ENCODE results near the gene ASPA. TPM values are rescaled to one million over a fixed set of nuclear protein-coding genes. Genes with fewer than 3 reads are reported as not detected.

Gene ASPA
- total RNA-seq, 1 donor from 2014 or later = not detected

DNA sequence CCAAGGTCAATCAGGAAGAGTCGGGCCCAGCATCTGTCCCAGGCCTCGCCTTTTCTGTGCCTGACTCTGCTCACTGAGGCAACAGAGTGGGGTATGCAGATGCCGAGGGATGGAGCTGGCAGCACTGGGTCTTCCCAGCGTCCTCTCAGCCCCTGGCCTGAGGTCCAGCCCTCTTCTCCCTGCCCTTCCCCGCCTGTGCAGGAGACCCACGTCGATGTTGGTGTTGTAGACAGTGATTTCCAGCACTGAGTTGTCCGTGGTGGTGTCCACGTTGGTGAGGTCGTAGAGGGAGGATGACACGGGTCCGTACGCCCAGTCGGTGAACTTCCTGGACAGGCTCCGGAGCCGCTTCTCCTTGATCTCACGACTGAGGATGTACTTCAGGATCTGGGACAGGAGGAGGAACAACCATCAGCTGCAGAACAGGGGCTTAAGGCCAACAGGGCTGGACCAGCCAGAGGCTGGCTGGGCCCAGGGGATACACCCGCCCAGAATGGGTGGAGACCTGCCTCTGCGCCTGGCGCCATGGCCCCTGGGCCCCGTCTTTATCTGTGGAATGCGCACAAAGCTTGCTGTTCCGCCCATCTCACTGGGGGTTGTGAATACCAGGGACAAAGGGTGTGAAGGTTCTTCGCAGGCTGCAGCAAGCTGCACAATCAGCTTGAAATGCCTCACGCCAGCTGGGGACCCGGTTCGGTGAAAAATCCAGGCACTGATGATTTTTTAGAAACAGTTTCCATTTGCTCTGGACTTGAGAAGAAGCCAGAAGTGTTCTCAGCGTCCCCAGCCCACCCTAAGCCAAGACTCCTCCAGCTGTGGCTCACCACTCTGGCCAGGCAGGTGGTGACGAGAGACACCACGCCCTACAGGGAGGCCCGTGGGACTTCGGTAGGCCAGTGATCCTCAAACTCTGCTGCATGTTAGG is 54.3 kb downstream of the ASPA start:
- no peaks in the 10 kb centered on the region for H3K36me3 Mint-ChIP-seq (ENCODE audit: low read depth)
- no peak overlapping the region for H3K4me3 Mint-ChIP-seq (ENCODE audit: low read depth)
- no peak overlapping the region for H3K27ac Mint-ChIP-seq
- no peaks in the 10 kb centered on the region for H3K27me3 Mint-ChIP-seq (ENCODE audit: low read depth)
- intact Hi-C loops (cut with micrococcal nuclease) = no loop called here
- H3K4me1 Mint-ChIP-seq (ENCODE audit: low read depth) = peaks cover 5% of the 10 kb centered on the region
- DNase-seq (ENCODE audit: low spot score) = no peak
- H3K9me3 Mint-ChIP-seq = no peaks in the 10 kb centered on the region

DNA sequence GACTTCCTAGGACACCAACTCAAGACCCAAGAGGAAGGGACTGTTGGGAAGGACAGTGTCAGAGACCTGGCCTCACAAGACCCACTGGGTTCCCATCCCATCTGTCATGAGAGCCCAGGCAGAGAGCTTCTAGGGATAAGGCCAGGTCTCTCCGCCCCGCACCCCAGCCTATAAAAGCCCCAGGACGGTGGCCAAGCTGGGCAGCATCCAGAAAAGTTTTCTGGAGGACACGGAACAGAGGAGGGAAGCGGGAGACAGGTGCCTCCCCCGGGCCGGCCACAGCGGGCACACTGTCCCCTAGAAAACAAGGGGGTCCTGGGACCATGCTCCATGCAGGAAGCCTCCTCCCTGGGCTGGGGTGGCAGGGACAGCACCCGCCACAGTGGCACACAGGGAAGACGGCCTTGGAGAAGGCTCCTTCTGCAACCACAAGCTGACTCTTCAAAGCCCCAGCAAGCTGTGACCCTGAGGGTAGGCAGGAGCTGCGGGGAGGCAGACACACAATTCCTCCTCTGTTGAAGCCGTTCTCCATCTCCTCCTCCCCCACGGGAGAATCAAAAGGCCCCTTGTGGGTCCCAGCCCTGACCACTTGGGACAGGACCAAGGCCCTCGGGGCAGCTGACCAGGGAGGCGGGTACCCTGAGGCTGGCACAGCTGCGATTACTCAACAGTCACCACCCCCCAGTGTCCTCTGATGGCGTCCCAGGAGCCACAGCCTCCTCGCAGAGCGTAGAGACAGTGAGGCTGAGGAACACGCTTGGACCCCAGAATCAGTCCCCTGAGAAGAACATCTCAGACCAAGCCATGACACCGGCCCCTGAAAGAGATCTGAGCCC is 55.7 kb downstream of the ASPA start:
- intact Hi-C loops (cut with micrococcal nuclease) = no loop called here

DNA sequence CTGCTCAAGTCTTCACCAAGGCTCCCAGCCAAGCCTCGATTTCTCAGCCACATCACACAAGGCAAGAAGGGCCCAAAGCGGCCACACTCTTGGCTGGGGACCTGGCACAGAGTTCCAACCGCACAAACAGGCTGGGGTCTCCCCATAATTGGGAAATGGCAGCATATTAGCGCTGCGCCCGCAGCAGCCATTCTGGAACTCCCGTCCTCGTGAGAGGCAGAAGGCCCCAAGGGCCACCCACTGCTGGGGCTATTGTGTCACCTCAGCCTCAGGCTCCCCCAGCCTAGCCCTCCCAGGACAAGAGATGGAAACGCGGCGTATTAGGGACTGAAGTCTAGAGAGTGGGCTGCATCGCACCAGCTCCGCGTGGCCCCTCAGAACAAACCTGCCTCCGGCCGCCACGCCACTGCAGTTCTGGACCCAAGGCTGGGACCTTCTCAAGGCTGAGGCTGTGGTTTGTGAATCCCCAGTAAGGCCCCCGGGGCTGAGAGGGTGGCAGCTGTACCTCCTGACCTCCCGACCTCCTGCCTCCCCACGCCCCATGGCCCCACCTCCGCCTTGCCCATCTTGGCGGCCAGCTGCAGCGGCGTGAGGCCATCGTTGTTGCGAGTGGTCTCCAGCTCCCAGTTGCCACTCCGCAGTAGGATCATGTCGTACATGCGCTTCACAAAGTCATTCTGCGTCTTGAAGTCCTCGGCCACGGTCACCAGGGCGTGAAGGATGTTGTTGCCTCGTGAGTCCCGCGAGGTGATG is 56.5 kb downstream of the ASPA start:
- Mint-ChIP-seq H3K9me3 (no peaks in the 10 kb centered on the region), H3K36me3 (ENCODE audit: low read depth) (no peaks in the 10 kb centered on the region), H3K4me3 (ENCODE audit: low read depth) (no peak overlapping the region), H3K4me1 (ENCODE audit: low read depth) (peaks cover 5% of the 10 kb centered on the region), H3K27ac (no peak overlapping the region), H3K27me3 (ENCODE audit: low read depth) (peaks cover 4% of the 10 kb centered on the region)
- no peak for DNase-seq (ENCODE audit: low spot score)
- intact Hi-C loops (cut with micrococcal nuclease) = no loop called here

More for the DNA sequence above, 55.7 kb downstream of the ASPA start:
- Mint-ChIP-seq H3K27ac (no peak overlapping the region), H3K36me3 (ENCODE audit: low read depth) (no peaks in the 10 kb centered on the region), H3K4me1 (ENCODE audit: low read depth) (peaks cover 5% of the 10 kb centered on the region), H3K9me3 (no peaks in the 10 kb centered on the region), H3K27me3 (ENCODE audit: low read depth) (peaks cover 1% of the 10 kb centered on the region), H3K4me3 (ENCODE audit: low read depth) (no peak overlapping the region)
- DNase-seq (ENCODE audit: low spot score) = no peak

DNA sequence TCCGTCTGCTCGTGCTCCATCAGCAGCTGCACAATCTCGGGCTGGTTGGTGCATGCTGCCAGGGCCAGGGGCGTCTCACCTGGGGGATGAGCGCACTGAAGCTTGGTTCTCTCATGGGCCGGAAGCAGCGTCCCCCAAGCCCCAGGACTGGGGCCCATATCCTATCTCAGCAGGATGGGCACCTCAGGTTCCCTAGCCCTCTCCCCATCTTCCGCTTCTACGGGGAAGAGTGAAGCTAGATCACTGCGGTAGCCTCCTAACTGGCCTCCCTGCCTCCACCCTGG is 57.0 kb downstream of the ASPA start:
- Mint-ChIP-seq H3K4me1 (ENCODE audit: low read depth) (peaks cover 5% of the 10 kb centered on the region), H3K27me3 (ENCODE audit: low read depth) (peaks cover 4% of the 10 kb centered on the region), H3K4me3 (ENCODE audit: low read depth) (no peak overlapping the region), H3K36me3 (ENCODE audit: low read depth) (no peaks in the 10 kb centered on the region), H3K27ac (no peak overlapping the region), H3K9me3 (no peaks in the 10 kb centered on the region)
- DNase-seq (ENCODE audit: low spot score) = no peak
- intact Hi-C loops (cut with micrococcal nuclease) = no loop called here

DNA sequence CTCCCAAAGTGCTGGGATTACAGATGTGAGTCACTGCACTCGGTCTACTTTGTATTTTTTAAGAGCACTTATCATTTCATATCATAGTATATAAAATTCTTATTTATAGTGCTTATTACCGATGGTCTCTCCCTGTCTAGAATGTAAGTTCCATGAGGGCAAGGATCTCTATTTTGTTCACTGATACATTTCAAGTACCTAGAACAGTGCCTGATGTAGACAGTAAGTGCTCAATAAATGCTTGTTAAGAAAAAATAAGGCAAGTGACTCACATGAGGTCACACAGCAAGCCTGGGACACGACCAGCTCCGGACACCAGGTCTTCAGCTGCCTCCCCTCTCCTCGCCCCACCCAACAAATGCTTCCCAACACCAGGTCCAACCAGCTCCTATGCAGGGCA is 58.0 kb downstream of the ASPA start:
- no peaks in the 10 kb centered on the region for H3K9me3 Mint-ChIP-seq
- peaks cover 5% of the 10 kb centered on the region for H3K4me1 Mint-ChIP-seq (ENCODE audit: low read depth)
- H3K27ac Mint-ChIP-seq = no peak overlapping the region
- intact Hi-C loops (cut with micrococcal nuclease) = no loop called here
- no peak for DNase-seq (ENCODE audit: low spot score)
- no peaks in the 10 kb centered on the region for H3K36me3 Mint-ChIP-seq (ENCODE audit: low read depth)
- H3K4me3 Mint-ChIP-seq (ENCODE audit: low read depth) = no peak overlapping the region
- peaks cover 4% of the 10 kb centered on the region for H3K27me3 Mint-ChIP-seq (ENCODE audit: low read depth)

- Mint-ChIP-seq H3K27ac (no peak overlapping the region), H3K36me3 (ENCODE audit: low read depth) (no peaks in the 10 kb centered on the region), H3K4me3 (ENCODE audit: low read depth) (no peak overlapping the region), H3K27me3 (ENCODE audit: low read depth) (peaks cover 4% of the 10 kb centered on the region), H3K4me1 (ENCODE audit: low read depth) (peaks cover 5% of the 10 kb centered on the region), H3K9me3 (no peaks in the 10 kb centered on the region)
- no peak for DNase-seq (ENCODE audit: low spot score)
- intact Hi-C loops (cut with micrococcal nuclease) = loop anchor here (5.0 kb wide), 1 partner anchor 102 kb away; the partner anchor contains the start of genes CTNS and SHPK
These were observed 59.1 kb downstream of the ASPA start for GRCh38 chr17:3534881-3535252.

DNA sequence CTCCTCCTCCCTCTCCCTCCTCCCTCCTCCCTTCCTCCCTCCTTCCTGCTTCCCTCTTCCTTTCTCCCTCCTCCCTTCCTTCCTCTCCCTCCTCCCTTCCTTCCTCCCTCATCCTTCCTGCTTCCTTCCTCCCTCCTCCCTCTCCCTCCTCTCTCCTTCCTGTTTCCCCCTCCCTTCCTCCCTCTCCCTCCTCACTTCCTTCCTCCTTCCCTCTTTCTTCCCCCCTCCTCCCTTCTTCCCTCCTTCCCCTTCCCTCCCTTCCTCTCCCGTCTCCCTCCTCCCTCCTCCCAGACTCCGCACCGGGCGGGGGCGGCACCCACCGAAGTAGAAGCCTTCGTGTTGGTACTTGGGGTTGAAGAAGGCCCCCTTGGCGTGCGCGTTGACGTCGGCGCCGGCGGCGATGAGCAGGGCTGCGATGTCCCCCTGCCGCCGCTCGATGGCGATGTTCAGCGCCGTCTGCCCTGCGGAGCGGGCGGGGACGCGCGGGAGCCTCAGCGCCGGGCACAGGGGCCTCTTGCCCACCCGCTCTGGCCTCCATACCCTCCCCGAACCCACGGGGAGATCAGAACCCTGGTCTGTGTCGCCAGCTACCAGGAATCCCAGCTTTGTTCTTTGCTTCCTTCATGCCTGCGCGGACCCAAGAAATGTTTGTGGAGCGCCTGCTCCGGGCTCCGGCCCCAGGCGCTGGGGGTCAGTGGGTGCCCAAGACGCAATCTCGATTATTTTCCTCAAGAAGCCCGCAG is 59.6 kb downstream of the ASPA start:
- H3K36me3 Mint-ChIP-seq (ENCODE audit: low read depth) = no peaks in the 10 kb centered on the region
- H3K9me3 Mint-ChIP-seq = no peaks in the 10 kb centered on the region
- intact Hi-C loops (cut with micrococcal nuclease) = loop anchor here (5.0 kb wide), 1 partner anchor 102 kb away; the partner anchor contains the start of genes CTNS and SHPK
- H3K4me1 Mint-ChIP-seq (ENCODE audit: low read depth) = peaks cover 8% of the 10 kb centered on the region
- peak overlapping the region; percentile 26 for H3K4me3 Mint-ChIP-seq (ENCODE audit: low read depth)
- peak; percentile 40 for DNase-seq (ENCODE audit: low spot score)
- no peak overlapping the region for H3K27ac Mint-ChIP-seq
- peaks cover 4% of the 10 kb centered on the region for H3K27me3 Mint-ChIP-seq (ENCODE audit: low read depth)

DNA sequence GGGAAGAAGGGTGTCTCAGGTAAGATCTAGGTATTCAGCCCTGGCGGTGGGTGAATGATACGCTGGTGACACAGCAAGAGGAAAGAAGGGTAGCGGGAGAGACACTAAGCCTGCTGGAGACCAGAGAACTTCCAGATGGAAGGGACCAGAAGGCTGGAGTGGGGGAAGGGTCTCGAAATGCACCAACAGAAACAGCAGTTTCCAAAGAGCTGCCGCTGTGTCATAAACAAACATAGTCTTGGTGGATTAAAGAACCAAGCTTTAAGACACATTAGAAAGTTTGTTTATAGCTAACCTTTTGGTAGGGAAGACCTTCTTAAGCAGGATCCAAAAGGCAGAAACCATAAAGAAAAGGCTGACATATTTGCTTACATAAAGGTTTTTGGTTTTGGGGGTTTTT is 60.9 kb downstream of the ASPA start:
- Mint-ChIP-seq H3K27ac (no peak overlapping the region), H3K9me3 (no peaks in the 10 kb centered on the region), H3K4me3 (ENCODE audit: low read depth) (no peak overlapping the region), H3K4me1 (ENCODE audit: low read depth) (peaks cover 8% of the 10 kb centered on the region), H3K27me3 (ENCODE audit: low read depth) (peaks cover 4% of the 10 kb centered on the region), H3K36me3 (ENCODE audit: low read depth) (no peaks in the 10 kb centered on the region)
- intact Hi-C loops (cut with micrococcal nuclease) = loop anchor here (5.0 kb wide), 1 partner anchor 101 kb away; the partner anchor contains the start of genes CTNS and SHPK
- DNase-seq (ENCODE audit: low spot score) = no peak

DNA sequence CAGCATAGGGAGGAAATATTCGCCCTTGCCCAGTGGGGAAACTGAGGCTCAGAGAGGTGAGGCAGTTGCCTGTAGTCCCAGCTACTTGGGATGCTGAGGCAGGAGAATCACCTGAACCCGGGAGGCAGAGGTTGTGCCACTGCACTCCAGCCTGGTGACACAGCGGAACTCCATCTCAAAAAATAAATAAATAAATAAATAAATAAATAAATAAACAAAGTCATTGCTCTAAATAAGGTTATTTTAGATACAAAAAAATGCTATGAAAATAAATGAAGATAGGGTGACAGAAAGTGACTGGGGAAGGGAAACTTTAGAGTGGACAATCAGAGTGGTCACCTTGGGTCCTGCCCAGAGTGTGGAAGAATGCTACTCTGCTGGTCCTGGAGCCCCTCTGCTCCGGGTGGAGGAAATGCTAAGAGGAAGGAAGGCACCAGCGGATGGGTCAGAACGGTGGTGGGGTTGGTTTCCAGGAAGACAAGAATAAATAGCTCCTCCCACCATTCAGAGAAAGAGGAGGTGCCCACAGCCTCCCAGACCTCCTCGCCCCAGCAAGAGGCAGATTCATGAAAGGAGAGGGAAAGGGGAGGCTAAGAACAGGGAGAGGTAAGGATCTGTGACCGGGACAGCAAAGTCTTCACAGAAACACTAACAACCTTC is 64.2 kb downstream of the ASPA start:
- Mint-ChIP-seq H3K36me3 (ENCODE audit: low read depth) (no peaks in the 10 kb centered on the region), H3K9me3 (no peaks in the 10 kb centered on the region), H3K4me1 (ENCODE audit: low read depth) (peaks cover 3% of the 10 kb centered on the region), H3K4me3 (ENCODE audit: low read depth) (no peak overlapping the region), H3K27me3 (ENCODE audit: low read depth) (peaks cover 7% of the 10 kb centered on the region), H3K27ac (no peak overlapping the region)
- no peak for DNase-seq (ENCODE audit: low spot score)
- intact Hi-C loops (cut with micrococcal nuclease) = loop anchor here (5.0 kb wide), 1 partner anchor 97 kb away; the partner anchor contains the start of genes CTNS and SHPK

DNA sequence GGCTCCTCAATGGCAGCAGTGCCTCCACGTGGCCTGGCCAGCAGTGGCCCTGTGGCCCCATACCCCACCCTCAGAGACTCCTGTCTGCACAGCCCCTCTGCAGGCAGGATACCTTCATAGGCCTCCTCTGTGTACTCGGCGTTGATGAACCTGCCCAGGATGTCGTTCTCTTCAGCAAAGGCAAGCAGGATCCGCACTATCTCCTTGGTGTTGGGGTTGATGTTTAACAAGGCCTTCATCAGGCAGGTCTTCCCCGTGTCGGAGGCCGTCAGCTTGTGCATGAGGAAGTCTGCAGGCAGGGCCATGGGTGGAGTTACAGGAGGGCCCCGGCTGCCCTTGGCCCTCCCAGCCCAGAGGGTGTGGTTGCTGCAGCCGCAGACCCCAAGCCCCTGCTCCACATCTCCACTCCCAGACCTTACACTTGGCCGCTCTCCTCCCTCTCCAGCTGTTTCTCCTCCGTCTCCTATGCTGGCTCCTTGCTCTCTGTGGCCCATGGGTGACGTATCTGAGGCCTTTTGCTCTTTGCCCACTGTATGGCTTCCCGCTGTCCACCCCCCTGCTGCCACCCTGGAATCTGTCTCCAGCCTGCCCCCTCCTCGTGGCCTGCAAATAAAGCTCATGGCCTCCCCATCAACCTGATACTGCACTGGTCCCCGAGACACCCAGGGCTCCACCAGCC is 66.8 kb downstream of the ASPA start:
- no peaks in the 10 kb centered on the region for H3K36me3 Mint-ChIP-seq (ENCODE audit: low read depth)
- no peak overlapping the region for H3K4me3 Mint-ChIP-seq (ENCODE audit: low read depth)
- intact Hi-C loops (cut with micrococcal nuclease) = no loop called here
- peaks cover 3% of the 10 kb centered on the region for H3K4me1 Mint-ChIP-seq (ENCODE audit: low read depth)
- no peaks in the 10 kb centered on the region for H3K9me3 Mint-ChIP-seq
- no peak for DNase-seq (ENCODE audit: low spot score)
- H3K27ac Mint-ChIP-seq = no peak overlapping the region
- peaks cover 3% of the 10 kb centered on the region for H3K27me3 Mint-ChIP-seq (ENCODE audit: low read depth)

- no peaks in the 10 kb centered on the region for H3K9me3 Mint-ChIP-seq
- DNase-seq (ENCODE audit: low spot score) = no peak
- H3K27me3 Mint-ChIP-seq (ENCODE audit: low read depth) = peaks cover 3% of the 10 kb centered on the region
- intact Hi-C loops (cut with micrococcal nuclease) = no loop called here
- peaks cover 3% of the 10 kb centered on the region for H3K4me1 Mint-ChIP-seq (ENCODE audit: low read depth)
- no peak overlapping the region for H3K27ac Mint-ChIP-seq
- H3K36me3 Mint-ChIP-seq (ENCODE audit: low read depth) = no peaks in the 10 kb centered on the region
- H3K4me3 Mint-ChIP-seq (ENCODE audit: low read depth) = no peak overlapping the region
These were observed 67.7 kb downstream of the ASPA start for GRCh38 chr17:3543453-3543852.
